Epithelial cell of proximal tubule (primary cell): ENCODE data around the gene FARS2. TPM values are rescaled to one million over a fixed set of nuclear protein-coding genes. Genes with fewer than 3 reads are reported as not detected.

ENCODE experiments used
- DNase-seq: peaks from one replicate; pipeline ENCODE4 v3.0.0-alpha.2; 2011; ENCODE audit warnings: low read depth
- H3K4me3 ChIP-seq: 2 replicates; pipeline ENCODE4 v1.5.1; 2011; ENCODE audit warnings: low read depth, mild to moderate bottlenecking, low read length
- total RNA-seq: library from RNA; depleted of rRNA; stranded (reverse); fragments of >200 nt; gene quantifications from 2 replicates; pipeline ENCODE4 v1.2.3, GENCODE V29; 2015
- TF ChIP-seq, protein P1 (sequence below): conservative IDR thresholded peaks from 2 replicates; pipeline ENCODE4 v1.5.1; 2012; ENCODE audit warnings: low read depth, mild to moderate bottlenecking, low read length

The FARS2 gene
- total RNA-seq, 1 donor from 2014 or later: 7.7 TPM

DNA sequence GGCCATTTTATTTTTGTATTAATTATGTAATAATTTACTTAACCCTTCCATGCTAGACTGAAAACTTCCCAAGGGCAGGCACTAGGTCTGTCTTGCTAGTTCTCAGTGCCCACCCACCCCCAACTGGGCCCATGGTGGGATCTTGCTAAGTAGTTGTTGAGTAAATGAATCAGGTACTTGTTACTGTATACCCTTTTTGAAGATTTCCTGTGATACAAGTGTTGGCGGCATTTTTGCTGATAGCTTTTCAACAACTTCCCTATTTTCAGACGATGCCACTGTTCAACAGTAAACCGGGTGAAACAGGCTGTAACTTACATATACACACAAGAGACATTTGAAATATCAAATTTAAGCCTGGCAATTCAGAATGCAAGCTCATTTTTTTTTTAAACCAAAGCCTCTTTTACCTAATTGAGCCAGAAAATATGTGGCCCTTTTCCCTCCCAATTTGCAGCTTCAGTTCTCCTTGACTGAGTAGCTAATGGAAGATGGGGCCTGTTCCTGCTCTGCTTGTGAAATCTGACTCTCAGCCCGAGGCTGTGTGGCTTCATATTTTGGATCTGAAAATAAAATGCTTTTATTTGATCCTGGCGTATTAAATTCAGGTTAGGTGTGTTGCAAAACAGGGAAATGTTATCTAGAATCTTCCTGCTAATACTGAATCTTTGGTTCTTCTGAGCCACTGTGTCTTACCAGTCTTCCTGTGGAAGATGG is 457.1 kb downstream of the FARS2 start:
- TF ChIP-seq, protein P1, sequence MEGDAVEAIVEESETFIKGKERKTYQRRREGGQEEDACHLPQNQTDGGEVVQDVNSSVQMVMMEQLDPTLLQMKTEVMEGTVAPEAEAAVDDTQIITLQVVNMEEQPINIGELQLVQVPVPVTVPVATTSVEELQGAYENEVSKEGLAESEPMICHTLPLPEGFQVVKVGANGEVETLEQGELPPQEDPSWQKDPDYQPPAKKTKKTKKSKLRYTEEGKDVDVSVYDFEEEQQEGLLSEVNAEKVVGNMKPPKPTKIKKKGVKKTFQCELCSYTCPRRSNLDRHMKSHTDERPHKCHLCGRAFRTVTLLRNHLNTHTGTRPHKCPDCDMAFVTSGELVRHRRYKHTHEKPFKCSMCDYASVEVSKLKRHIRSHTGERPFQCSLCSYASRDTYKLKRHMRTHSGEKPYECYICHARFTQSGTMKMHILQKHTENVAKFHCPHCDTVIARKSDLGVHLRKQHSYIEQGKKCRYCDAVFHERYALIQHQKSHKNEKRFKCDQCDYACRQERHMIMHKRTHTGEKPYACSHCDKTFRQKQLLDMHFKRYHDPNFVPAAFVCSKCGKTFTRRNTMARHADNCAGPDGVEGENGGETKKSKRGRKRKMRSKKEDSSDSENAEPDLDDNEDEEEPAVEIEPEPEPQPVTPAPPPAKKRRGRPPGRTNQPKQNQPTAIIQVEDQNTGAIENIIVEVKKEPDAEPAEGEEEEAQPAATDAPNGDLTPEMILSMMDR: no peak
- no peak overlapping the region for H3K4me3 ChIP-seq
- no peak for DNase-seq

GRCh38 chr6:5723841-5724691 is 462.8 kb downstream of the FARS2 start:
- no peak overlapping the region for H3K4me3 ChIP-seq
- TF ChIP-seq, protein P1: no peak
- DNase-seq: no peak

DNA sequence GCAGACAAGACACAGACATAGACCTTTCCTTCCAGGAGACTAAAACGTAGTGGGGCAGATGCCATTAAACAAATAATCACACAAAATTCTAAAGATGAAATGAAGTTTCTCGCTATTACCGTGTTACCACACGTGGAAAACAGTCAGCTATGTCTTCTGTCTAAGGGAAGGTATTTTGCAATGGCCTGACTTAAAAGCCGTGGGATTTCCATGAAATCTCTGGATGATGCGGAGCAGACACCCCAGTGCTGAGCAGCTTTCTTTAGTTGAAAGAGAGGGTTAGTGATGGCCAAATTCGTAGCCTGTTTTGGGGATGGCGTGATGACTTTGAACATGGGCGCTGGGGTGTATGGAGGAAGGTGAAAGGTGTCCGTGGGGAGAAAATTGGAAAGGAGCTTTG is 463.6 kb downstream of the FARS2 start:
- TF ChIP-seq, protein P1: no peak
- DNase-seq: no peak

GRCh38 chr6:5726976-5727718 is 465.8 kb downstream of the FARS2 start:
- TF ChIP-seq, protein P1: no peak
- H3K4me3 ChIP-seq: no peak overlapping the region
- DNase-seq: no peak

More for the DNA sequence above, 463.6 kb downstream of the FARS2 start:
- no peak overlapping the region for H3K4me3 ChIP-seq

DNA sequence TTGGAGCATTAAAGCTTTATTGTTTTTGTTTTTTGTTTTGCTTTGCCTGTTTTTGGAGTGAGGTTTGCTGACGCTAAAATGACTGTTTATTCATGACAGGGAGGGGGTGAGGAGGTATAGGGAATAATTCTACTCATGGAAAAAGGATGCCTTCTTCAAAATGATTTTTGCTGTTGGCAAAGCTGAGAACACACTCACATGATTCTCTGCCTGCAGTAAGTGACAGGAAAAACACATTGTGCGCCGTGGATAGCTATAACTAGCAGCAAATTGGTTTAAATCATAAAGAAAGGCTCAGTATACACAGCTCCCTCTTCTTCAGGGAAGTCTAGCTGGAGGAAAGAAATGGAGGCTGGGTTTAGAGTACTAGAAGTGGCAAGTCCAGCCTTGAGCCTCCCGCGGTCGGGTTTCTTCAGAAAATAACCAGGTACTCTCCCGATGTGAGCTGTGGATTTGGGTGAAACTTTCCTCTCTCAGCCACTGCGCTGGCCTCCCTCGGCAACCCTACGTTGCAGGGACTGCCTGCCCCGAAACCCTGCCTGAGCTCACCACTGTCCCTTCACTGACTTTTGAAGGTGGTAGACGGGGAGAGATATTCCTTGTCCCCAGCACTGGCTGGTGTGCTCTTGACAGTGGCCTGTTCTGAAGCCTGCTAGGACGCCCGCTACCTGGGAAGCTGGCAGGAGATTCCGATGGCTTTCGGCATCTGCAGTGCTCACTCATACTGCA is 467.2 kb downstream of the FARS2 start:
- DNase-seq: no peak
- TF ChIP-seq, protein P1: no peak
- no peak overlapping the region for H3K4me3 ChIP-seq

GRCh38 chr6:5729080-5729434 is 467.7 kb downstream of the FARS2 start:
- H3K4me3 ChIP-seq: no peak overlapping the region
- TF ChIP-seq, protein P1: no peak
- DNase-seq: no peak
